NCI-H510A treated with DMSO at 0.1 percent for 48 hours (cell line): ENCODE results near the gene EIF4E3.

Experiments used
- DNase-seq: peaks from one replicate; lab custom pipeline; 2025; lab: John Stamatoyannopoulos, UW

EIF4E3 gene

DNA sequence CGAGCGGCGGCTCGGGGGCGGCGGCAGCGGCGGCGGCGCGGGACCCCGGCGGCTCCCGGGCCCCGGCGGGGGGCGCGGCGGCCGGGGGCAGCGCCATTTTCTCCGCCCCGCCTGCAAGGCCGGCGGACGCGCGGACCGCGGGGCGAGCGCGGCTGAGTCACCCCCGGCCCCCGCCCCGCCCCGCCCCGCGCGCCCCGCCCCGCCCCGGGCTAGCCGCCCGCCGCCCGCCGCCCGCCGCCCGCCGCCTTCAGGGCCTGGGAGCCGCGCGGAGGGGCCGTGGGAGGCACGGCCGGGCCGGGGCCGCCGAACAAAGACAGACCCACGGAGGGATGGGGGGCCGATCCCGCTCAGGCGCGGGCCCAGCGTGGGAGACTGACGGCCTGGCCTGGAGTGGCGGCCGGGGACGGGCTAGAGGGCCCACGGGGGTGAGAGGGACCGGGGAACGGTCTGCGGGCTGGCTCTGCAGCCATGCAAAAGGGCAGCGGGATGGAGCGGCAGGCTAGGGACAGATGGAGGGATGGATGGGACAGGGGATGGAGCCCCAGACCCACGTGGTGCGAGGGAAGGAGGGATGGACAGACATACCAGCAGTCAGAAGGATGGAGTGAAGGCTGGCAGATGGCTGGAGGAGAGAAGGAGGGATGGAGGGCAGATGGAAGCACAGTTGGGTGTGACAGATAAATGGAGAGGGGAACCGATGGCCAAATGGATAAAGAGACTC is at the start of gene EIF4E3:
EIF4E3 (minus strand) TSS at position 132 of the 721 bp plus-strand sequence; CDS start at position 97, 35 bp downstream.
- no peak for DNase-seq

GRCh38 chr3:71771884-71772283 is 46.7 kb upstream of the EIF4E3 start:
- no peak for DNase-seq

GRCh38 chr3:71771126-71771525 is 45.9 kb upstream of the EIF4E3 start:
- no peak for DNase-seq

DNA sequence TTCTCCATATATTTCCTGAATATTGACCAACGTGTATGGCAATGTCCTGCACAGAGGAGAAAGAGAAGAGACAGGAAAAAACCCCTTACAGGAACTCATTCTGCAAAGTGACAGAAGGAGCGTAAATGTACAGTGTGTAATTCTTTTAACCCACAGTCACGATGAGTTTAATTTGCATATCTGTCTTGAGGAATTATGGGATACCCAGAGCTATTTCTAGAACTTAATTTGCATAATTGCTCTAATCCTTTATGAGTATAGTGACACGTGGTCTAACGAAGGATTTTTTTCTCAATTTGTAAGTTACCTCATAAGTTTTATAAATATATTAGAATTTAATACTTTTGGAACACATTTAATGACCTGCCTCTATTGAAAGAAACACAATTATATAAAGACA is 38.2 kb upstream of the EIF4E3 start:
- no peak for DNase-seq

DNA sequence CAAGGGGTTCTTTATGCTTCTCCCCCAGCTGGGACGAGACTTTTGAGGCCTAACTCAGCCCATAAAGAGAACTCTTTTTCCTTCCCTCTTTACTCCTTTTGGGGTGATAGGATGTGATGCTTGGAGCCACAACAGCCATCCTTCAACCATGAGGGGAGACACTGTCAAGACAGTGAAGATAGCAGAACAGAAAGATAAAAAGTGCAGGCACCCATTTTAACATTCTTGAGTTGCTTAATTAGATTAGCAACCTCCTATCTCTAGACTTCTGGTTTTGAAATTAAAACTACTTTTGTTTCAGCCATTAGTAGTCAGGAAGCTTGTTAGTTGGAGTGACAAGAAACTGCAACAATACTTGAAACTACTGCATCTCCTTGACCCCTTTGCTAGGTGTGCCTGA is 34.9 kb upstream of the EIF4E3 start:
- DNase-seq = no peak

DNA sequence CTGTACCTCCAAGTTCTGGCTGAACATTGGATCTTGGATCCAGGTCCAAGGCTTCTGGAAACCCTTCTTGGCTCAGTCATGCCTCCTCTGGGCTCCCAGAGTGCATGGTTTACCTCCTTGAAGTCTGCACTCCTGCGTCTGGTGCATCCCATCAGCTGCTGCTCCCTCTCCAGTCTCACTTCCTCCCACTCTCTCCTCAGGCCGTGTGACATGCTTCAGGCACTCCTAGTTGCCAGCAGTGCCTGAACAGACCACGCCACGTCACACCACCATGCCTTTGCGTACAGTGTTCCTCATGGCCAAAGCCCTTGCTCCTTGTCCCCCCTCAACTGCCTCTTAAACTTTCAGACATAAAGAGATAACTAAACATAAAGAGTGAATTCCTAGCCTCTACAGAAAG is 34.2 kb upstream of the EIF4E3 start:
- no peak for DNase-seq

GRCh38 chr3:71758091-71758490 is 32.9 kb upstream of the EIF4E3 start:
- no peak for DNase-seq

GRCh38 chr3:71754610-71755253 is 29.5 kb upstream of the EIF4E3 start:
- no peak for DNase-seq

DNA sequence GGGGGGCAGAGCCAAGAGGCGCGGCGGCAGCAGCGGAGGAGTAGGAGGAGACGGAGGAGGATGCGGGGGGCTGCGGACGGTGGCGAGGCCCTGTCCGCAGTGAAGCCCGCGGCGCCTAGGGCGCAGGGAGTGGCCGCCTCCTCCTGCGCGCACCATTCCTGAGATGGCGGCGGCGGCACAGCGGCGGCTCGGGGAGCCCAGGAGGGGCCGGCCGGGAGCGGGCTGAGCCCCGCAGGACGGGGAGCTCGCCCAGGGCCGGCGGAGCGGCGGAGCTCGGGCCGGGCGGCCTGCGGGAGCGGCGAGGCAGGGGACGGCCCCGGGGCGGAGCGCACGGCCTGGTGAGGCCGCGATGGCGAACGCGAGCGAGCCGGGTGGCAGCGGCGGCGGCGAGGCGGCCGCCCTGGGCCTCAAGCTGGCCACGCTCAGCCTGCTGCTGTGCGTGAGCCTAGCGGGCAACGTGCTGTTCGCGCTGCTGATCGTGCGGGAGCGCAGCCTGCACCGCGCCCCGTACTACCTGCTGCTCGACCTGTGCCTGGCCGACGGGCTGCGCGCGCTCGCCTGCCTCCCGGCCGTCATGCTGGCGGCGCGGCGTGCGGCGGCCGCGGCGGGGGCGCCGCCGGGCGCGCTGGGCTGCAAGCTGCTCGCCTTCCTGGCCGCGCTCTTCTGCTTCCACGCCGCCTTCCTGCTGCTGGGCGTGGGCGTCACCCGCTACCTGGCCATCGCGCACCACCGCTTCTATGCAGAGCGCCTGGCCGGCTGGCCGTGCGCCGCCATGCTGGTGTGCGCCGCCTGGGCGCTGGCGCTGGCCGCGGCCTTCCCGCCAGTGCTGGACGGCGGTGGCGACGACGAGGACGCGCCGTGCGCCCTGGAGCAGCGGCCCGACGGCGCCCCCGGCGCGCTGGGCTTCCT is 28.8 kb upstream of the EIF4E3 start, which contains the start of gene GPR27:
GPR27 (plus strand) TSS at position 155 of the 909 bp plus-strand sequence; CDS start at position 350, 195 bp downstream.
- no peak for DNase-seq

- no peak for DNase-seq
Observed at GRCh38 chr3:71752831-71753700, 27.9 kb upstream of the EIF4E3 start.

- no peak for DNase-seq
Observed at GRCh38 chr3:71751602-71752001, 26.4 kb upstream of the EIF4E3 start.

DNA sequence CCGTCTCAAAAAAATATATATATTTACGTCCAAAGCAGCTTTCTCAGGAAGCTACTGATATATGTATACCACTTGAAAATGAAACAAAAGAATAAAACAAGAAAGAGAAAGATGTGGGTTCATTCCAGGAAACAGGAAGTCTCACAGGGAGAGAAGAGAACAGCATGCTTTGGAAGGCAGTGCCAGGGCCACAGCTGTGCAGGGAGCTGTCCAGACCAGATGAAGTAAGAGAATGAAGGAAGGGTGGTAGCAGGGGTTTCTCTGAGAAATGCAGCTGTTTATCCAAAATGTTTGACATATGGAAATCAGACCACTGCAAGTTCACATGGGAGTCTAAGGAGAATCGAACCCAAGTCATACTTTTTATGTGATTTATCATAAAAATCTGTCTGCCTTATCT is 19.5 kb upstream of the EIF4E3 start:
- DNase-seq = no peak

GRCh38 chr3:71742621-71743020 is 17.4 kb upstream of the EIF4E3 start:
- DNase-seq = no peak

DNA sequence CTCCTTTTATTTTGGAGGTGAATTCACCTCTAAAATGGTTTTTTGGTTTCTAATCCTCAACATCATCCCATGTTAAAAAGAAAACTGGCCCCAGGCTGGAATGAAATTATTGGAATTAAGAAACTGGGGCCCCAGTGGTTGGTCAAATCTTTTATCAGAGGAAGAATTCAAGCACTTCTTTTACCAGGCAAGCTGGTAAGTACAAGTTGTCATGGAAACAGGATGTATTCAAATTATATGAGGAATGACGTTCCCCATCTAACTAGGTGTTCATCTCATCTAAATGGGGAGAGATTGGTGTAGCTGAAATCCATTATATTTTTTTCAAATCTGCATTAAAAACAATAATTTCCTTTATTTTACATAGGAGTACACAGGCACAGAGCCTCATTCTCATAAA is 9.7 kb upstream of the EIF4E3 start:
- no peak for DNase-seq

DNA sequence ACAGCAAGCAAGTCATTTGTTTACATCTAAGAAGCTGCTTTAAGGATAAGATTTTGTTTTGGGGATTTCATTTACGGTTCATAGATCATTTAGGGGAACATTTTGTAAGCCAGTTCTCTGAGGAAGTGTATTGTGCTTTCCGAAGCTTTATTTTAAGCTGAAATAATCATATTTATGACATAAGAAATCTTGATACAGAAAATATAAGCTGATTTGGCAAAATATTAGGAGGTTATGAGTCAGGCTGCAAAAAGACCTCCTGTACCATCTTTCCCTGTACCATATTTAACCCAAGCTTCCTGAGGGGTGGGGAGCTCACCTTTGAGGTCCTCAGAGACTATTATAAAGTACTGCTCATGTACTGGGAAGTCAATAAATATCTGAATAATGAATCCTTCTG is 8.1 kb upstream of the EIF4E3 start:
- no peak for DNase-seq

DNA sequence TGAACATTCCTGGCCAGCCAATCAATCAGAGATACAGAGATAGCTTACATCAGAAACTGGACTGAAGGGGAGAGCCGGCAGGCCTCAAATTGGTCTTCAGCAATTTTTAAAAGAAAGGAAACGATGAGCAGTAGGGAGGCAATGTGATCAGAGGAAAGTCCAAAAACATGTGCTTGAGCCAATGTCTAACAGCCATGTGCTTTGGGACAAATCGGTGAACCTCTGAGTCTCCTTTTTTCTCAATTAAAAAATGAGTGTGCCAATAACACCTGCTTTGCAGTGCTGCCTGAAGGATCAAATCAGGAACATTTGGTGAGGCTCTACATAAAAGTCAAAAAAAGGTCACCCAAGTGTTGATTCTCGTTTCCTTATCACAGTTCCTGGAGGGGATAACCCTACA is 7.4 kb upstream of the EIF4E3 start:
- DNase-seq = no peak

GRCh38 chr3:71728632-71729342 is 3.6 kb upstream of the EIF4E3 start:
- DNase-seq = no peak

- DNase-seq = no peak
Observed at GRCh38 chr3:71726146-71726545, 944 bp upstream of the EIF4E3 start.

DNA sequence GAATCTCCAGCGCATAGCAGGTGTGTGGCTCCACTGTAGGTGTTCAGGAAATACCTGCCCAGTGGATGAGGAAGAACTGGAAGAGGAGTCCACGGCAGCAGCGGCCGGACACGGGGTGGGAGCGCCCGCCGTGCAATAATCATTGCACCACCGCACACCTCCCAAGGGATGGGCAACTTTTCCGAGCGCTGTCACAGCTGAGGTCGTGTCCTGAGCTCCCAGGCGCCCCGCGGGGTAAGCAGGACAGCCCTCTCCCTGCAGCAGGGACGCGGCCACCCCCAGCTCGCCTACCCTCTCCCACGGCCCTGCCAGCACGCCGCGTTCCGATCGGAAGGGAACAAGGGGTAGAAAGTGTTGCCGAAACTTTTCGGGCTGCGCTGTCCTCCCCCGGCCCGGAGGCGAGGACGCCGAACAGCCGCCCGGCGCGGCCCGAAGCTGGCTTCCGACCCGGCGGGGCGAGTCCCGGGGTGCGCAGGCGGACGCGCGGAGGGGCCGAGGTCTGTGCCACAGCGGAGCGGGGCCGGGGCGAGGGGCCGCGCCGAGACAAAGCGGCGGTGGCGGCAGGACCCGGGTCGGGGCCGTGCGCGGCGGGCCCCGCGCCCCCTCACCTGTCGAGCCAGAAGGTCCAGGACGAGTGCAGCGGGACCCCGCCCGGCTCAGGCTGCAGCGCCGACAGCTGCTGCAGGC is 475 bp downstream of the EIF4E3 start:
- no peak for DNase-seq

GRCh38 chr3:71724171-71724453 is 1.1 kb downstream of the EIF4E3 start:
- no peak for DNase-seq
